ENCODE data around the gene TMEM150C. TPM values are rescaled to one million over a fixed set of nuclear protein-coding genes. Genes with fewer than 3 reads are reported as not detected.
A peak's percentile ranks its signal among the peaks of the same experiment; 100 is the strongest.

The TMEM150C gene
- total RNA-seq, 1 donor from 2014 or later, result 10.5 TPM

DNA sequence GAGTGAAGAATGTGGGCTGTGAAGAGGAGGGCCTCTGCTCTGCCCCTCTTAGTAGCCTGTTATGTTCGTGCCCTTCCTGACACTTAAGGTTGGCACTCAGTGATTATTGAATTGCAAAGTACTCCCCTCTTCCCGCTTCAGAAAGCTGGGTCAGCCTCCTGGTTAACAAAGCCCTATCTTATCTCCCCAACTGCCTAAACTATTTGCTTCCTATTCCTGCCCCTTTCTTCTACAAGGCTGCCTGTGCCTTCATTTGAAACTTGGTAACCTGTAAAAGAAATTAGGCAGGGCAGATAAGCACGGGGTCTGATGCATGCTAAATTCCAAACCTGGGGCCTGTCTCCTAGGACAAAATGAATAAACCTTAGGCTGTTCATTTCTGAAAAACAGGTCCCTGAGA, 23.1 kb upstream of the TMEM150C start:
- no peak overlapping the region for H3K4me3 Mint-ChIP-seq (ENCODE audit: unreplicated experiment)

DNA sequence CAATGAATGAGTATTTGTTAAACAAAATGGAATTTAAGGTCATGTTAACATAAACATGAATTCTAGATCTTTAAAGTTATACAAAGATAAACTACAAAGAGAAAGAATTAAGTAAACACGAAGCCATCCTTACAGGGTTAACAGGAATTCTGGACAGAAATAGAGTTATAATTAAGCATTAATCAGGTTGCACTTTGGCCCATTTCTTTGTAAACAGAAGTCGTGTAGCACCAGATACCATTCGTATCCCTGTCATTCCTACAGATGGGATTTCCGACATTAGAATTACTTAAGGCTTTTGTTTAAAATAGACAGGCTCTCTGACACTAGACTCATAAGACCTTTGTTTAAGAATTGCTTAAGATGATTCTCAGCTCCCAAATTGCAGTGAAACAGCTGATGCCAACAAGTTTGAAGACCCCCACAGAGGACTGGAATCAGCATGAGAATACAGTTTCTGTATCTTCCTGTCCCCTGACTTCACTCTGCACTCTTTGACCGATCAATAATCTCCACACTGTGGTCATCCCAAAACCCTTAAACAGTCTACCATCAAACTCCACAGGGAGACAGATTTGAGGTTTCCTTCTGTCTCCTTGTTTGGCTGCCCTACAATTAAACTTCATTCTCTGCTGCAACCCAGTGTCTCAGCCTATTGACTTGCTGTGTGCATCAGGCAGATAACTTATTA, 22.3 kb upstream of the TMEM150C start:
- Mint-ChIP-seq H3K27me3 (ENCODE audit: unreplicated experiment) (peaks cover 9% of the 10 kb centered on the region), H3K9me3 (ENCODE audit: unreplicated experiment) (no peaks in the 10 kb centered on the region), H3K4me3 (ENCODE audit: unreplicated experiment) (no peak overlapping the region), H3K36me3 (ENCODE audit: low read depth, unreplicated experiment) (no peaks in the 10 kb centered on the region), H3K4me1 (ENCODE audit: unreplicated experiment) (peaks cover 17% of the 10 kb centered on the region), H3K27ac (ENCODE audit: unreplicated experiment) (no peak overlapping the region)
- no peak for DNase-seq (ENCODE audit: low spot score)
- TF ChIP-seq, protein P1, sequence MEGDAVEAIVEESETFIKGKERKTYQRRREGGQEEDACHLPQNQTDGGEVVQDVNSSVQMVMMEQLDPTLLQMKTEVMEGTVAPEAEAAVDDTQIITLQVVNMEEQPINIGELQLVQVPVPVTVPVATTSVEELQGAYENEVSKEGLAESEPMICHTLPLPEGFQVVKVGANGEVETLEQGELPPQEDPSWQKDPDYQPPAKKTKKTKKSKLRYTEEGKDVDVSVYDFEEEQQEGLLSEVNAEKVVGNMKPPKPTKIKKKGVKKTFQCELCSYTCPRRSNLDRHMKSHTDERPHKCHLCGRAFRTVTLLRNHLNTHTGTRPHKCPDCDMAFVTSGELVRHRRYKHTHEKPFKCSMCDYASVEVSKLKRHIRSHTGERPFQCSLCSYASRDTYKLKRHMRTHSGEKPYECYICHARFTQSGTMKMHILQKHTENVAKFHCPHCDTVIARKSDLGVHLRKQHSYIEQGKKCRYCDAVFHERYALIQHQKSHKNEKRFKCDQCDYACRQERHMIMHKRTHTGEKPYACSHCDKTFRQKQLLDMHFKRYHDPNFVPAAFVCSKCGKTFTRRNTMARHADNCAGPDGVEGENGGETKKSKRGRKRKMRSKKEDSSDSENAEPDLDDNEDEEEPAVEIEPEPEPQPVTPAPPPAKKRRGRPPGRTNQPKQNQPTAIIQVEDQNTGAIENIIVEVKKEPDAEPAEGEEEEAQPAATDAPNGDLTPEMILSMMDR (IDR thresholded peaks at IDR 0.05; ENCODE audit: unreplicated experiment), result no peak

More for the DNA sequence above, 23.1 kb upstream of the TMEM150C start:
- Mint-ChIP-seq H3K36me3 (ENCODE audit: low read depth, unreplicated experiment) (no peaks in the 10 kb centered on the region), H3K9me3 (ENCODE audit: unreplicated experiment) (no peaks in the 10 kb centered on the region), H3K4me1 (ENCODE audit: unreplicated experiment) (peaks cover 17% of the 10 kb centered on the region), H3K27ac (ENCODE audit: unreplicated experiment) (no peak overlapping the region), H3K27me3 (ENCODE audit: unreplicated experiment) (peaks cover 9% of the 10 kb centered on the region)
- no peak for DNase-seq (ENCODE audit: low spot score)
- TF ChIP-seq, protein P1 (IDR thresholded peaks at IDR 0.05; ENCODE audit: unreplicated experiment), result no peak

DNA sequence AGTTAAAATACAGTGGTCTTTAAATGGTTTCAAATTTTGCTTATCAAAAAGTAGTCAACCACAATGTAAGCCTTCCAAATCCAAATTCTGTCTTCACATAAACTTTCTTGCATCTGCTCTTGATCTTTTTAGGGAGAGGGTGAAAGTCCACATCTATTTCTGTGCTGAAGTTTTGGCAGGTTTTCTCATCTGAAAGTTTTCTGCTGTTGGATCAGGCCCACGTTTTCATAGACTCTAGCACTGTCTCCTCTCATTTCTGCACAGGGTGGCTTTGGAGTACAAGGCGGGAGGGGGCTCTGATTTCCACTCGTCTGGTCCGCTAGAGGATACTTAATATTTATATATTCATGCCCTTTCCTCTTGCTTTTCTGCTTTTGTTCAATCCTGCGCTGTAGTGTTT, 18.1 kb upstream of the TMEM150C start:
- Mint-ChIP-seq H3K4me1 (ENCODE audit: unreplicated experiment) (peaks cover 9% of the 10 kb centered on the region), H3K27me3 (ENCODE audit: unreplicated experiment) (peaks cover 9% of the 10 kb centered on the region), H3K9me3 (ENCODE audit: unreplicated experiment) (no peaks in the 10 kb centered on the region), H3K4me3 (ENCODE audit: unreplicated experiment) (no peak overlapping the region), H3K36me3 (ENCODE audit: low read depth, unreplicated experiment) (no peaks in the 10 kb centered on the region), H3K27ac (ENCODE audit: unreplicated experiment) (no peak overlapping the region)
- DNase-seq (ENCODE audit: low spot score), result no peak
- TF ChIP-seq, protein P1 (IDR thresholded peaks at IDR 0.05; ENCODE audit: unreplicated experiment), result no peak

DNA sequence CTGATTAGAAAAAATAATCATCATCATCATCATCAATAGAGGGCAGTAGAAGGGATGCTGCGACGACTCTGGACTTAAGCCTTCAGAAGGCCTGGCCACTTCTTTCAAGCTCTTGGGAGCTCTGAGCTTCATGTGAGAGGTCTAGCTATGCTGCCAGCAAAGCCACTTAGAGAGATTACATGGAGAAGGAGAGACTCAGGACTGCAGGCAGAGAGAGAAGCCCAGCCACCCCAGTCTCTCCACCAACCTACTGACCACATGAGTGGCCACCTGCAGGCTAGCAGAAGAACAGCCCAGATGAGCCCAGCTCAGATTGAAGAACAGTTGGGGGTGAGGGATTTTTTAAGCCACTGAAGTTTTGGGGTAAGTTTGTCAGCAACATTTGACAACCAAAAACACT, 17.1 kb upstream of the TMEM150C start:
- H3K4me1 Mint-ChIP-seq (ENCODE audit: unreplicated experiment), result peaks cover 3% of the 10 kb centered on the region
- no peaks in the 10 kb centered on the region for H3K9me3 Mint-ChIP-seq (ENCODE audit: unreplicated experiment)
- DNase-seq (ENCODE audit: low spot score), result no peak
- no peaks in the 10 kb centered on the region for H3K36me3 Mint-ChIP-seq (ENCODE audit: low read depth, unreplicated experiment)
- H3K27me3 Mint-ChIP-seq (ENCODE audit: unreplicated experiment), result peaks cover 7% of the 10 kb centered on the region
- TF ChIP-seq, protein P1 (IDR thresholded peaks at IDR 0.05; ENCODE audit: unreplicated experiment), result peak; percentile 35
- no peak overlapping the region for H3K27ac Mint-ChIP-seq (ENCODE audit: unreplicated experiment)
- H3K4me3 Mint-ChIP-seq (ENCODE audit: unreplicated experiment), result no peak overlapping the region

DNA sequence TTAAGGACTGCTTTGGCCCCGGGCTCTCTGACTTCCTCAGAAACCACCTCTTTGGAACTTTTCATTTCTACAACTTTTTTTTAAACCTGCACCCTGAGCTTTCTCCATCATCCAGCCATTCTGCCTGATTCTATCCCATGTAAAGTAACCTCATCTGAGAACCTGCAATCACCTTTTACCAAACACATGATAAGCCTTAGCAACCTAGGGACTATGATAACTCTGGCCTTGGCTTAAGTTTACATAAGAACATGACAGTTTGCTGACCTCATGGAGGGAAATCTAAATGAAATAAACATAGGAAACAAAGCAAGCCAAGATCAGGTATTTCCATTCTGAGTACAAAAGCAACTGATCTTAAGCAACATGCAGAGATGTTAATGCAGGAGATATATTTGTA, 15.7 kb upstream of the TMEM150C start:
- DNase-seq (ENCODE audit: low spot score), result no peak

More for the DNA sequence above, 15.7 kb upstream of the TMEM150C start:
- TF ChIP-seq, protein P1 (IDR thresholded peaks at IDR 0.05; ENCODE audit: unreplicated experiment), result no peak
- peaks cover 7% of the 10 kb centered on the region for H3K27me3 Mint-ChIP-seq (ENCODE audit: unreplicated experiment)
- no peak overlapping the region for H3K27ac Mint-ChIP-seq (ENCODE audit: unreplicated experiment)
- H3K9me3 Mint-ChIP-seq (ENCODE audit: unreplicated experiment), result no peaks in the 10 kb centered on the region
- H3K4me3 Mint-ChIP-seq (ENCODE audit: unreplicated experiment), result no peak overlapping the region
- H3K36me3 Mint-ChIP-seq (ENCODE audit: low read depth, unreplicated experiment), result no peaks in the 10 kb centered on the region
- H3K4me1 Mint-ChIP-seq (ENCODE audit: unreplicated experiment), result no peaks in the 10 kb centered on the region

Measured in endothelial cell (in vitro differentiated cells).